Measurements from ENCODE around the gene RHEB. TPM values are rescaled to one million over a fixed set of nuclear protein-coding genes. Genes with fewer than 3 reads are reported as not detected.
A peak's percentile ranks its signal among the peaks of the same experiment; 100 is the strongest.

The RHEB gene
- total and polyA plus RNA-seq, 2 experiments from 2014 or later: 111 to 135 TPM

DNA sequence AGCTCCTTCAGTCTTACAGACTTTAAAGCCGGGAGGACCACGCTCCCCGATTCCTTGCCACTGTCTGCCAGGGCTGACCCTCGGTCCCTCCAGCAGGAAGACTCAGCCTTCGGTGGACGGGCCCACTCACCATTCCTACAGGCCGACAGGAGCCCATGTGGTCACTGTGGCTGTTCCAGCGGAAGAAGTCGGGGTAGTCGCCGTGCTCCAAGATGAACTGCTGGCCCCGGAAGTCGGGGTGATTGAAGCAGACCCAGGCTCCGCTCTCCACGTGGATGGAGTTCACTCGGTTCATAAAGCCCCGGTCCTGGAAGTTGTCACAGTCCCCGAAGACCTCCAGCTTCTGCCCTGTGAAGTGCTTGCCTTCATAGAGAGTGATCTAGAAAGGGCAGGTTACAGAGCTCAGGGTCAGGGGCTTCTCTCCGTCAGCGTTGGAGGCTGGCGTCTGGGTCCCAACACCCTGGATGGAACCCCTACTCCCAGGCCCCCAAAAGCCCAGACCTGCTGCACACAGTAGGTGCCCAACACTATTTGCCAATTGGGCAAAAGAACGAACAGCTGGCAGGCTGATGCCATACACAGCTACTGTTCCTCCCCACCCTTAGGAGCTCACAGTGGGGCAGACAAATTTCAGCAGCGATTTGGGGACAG, 81.7 kb downstream of the RHEB start:
- DNase-seq (ENCODE audit: low spot score): no peak
- H3K79me2 ChIP-seq: no peaks in the 10 kb centered on the region
- no peaks in the 10 kb centered on the region for H3K27me3 ChIP-seq
- no peaks in the 10 kb centered on the region for H3K9me2 ChIP-seq (replicated peaks; ENCODE audit: insufficient read depth)
- no peak overlapping the region for H3K27ac ChIP-seq
- no peaks in the 10 kb centered on the region for H3K36me3 ChIP-seq (replicated peaks; ENCODE audit: insufficient read depth, low read depth)
- TF ChIP-seq EZH2phosphoT487 (IDR thresholded peaks at IDR 0.05; ENCODE audit: low read depth, severe bottlenecking, unreplicated experiment) (no peak), EZH2 (IDR thresholded peaks at IDR 0.05; ENCODE audit: borderline replicate concordance) (no peak)
- TF ChIP-seq, protein P1, sequence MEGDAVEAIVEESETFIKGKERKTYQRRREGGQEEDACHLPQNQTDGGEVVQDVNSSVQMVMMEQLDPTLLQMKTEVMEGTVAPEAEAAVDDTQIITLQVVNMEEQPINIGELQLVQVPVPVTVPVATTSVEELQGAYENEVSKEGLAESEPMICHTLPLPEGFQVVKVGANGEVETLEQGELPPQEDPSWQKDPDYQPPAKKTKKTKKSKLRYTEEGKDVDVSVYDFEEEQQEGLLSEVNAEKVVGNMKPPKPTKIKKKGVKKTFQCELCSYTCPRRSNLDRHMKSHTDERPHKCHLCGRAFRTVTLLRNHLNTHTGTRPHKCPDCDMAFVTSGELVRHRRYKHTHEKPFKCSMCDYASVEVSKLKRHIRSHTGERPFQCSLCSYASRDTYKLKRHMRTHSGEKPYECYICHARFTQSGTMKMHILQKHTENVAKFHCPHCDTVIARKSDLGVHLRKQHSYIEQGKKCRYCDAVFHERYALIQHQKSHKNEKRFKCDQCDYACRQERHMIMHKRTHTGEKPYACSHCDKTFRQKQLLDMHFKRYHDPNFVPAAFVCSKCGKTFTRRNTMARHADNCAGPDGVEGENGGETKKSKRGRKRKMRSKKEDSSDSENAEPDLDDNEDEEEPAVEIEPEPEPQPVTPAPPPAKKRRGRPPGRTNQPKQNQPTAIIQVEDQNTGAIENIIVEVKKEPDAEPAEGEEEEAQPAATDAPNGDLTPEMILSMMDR (IDR thresholded peaks at IDR 0.05; ENCODE audit: poor library complexity): no peak
- H4K20me1 ChIP-seq (ENCODE audit: insufficient read depth, poor library complexity, severe bottlenecking): no peaks in the 10 kb centered on the region
- H3K4me1 ChIP-seq (ENCODE audit: insufficient read depth): peaks cover 5% of the 10 kb centered on the region
- H3K4me2 ChIP-seq: no peak overlapping the region
- H3K4me3 ChIP-seq: no peak overlapping the region
- H2AFZ ChIP-seq: no peak overlapping the region
- 92% methylated on average over 19 of the region's 23 CpGs for WGBS (ENCODE audit: low lambda C conversion rate, missing lambda C conversion rate)
- no peaks in the 10 kb centered on the region for H3K9me3 ChIP-seq (ENCODE audit: low read depth)

DNA sequence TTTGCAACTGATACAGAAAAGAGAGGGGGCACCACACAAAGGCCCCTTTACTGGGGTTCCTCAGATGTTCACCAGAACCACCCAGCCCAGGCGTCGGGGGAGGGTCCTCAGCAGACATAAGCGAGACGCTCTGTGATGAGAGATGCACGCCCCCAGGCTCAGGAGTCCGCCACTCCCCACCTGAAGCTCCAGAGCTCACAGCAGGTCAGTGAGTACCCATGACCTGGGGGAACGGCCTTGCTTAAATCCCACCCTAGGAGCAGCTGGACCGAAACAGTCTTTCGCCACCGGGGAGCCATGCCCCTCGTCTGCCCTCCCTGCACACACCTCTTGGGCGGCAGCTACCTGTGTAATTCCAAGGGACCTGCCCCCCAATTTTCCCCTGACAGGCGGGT, 82.5 kb downstream of the RHEB start:
- TF ChIP-seq EZH2phosphoT487 (IDR thresholded peaks at IDR 0.05; ENCODE audit: low read depth, severe bottlenecking, unreplicated experiment) (no peak), EZH2 (IDR thresholded peaks at IDR 0.05; ENCODE audit: borderline replicate concordance) (no peak)
- TF ChIP-seq, protein P1 (IDR thresholded peaks at IDR 0.05; ENCODE audit: poor library complexity): no peak
- no peaks in the 10 kb centered on the region for H3K36me3 ChIP-seq (replicated peaks; ENCODE audit: insufficient read depth, low read depth)
- H3K4me1 ChIP-seq (ENCODE audit: insufficient read depth): peaks cover 5% of the 10 kb centered on the region
- WGBS (ENCODE audit: low lambda C conversion rate, missing lambda C conversion rate): 79% methylated on average over 13 of the region's 13 CpGs
- no peak overlapping the region for H3K27ac ChIP-seq
- H3K9me3 ChIP-seq (ENCODE audit: low read depth): no peaks in the 10 kb centered on the region
- no peak overlapping the region for H3K4me3 ChIP-seq
- no peaks in the 10 kb centered on the region for H3K27me3 ChIP-seq
- no peak overlapping the region for H3K4me2 ChIP-seq
- no peaks in the 10 kb centered on the region for H3K79me2 ChIP-seq
- no peaks in the 10 kb centered on the region for H4K20me1 ChIP-seq (ENCODE audit: insufficient read depth, poor library complexity, severe bottlenecking)
- DNase-seq (ENCODE audit: low spot score): no peak
- H3K9me2 ChIP-seq (replicated peaks; ENCODE audit: insufficient read depth): no peaks in the 10 kb centered on the region
- H2AFZ ChIP-seq: no peak overlapping the region

DNA sequence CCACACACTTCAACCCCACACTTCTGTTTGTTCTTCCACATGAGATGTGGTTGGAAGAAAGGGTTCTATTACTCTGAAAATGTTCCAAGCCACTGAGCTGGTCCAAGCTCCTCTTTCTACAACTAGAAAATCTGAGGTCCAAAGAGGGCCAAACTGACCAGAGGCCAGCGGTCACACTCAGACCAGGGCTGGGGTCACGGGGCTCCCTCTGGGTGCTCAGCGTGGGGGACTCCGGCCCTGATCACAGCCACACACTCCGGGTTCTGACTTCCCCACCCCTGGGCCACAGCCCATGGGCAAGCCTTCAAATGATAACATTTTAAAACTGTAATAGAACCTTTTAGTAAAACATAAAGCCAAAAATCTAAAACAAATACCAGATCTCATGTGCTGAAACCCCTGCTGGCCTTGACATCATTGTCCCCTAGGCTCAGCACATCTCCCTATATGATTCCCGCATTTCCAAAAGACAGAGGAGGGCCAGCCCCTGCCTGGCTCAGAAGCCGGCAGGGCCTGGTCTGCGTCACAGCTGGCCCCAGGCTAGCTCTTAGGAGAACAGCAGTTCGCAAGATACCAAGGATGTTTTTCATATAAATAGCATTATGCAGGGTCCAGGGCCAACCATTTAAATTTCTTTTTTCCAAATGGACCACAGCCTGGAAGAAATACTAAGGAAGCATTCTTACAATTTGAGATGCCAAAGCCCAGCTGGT, 83.1 kb downstream of the RHEB start:
- peak; percentile 38 for DNase-seq (ENCODE audit: low spot score)
- Histone ChIP-seq H2AFZ (no peak overlapping the region), H3K9me3 (ENCODE audit: low read depth) (no peaks in the 10 kb centered on the region), H3K4me2 (no peak overlapping the region), H3K36me3 (replicated peaks; ENCODE audit: insufficient read depth, low read depth) (no peaks in the 10 kb centered on the region), H3K27ac (no peak overlapping the region), H3K27me3 (no peaks in the 10 kb centered on the region), H3K79me2 (no peaks in the 10 kb centered on the region), H3K4me1 (ENCODE audit: insufficient read depth) (peaks cover 5% of the 10 kb centered on the region), H3K4me3 (no peak overlapping the region), H3K9me2 (replicated peaks; ENCODE audit: insufficient read depth) (no peaks in the 10 kb centered on the region), H4K20me1 (ENCODE audit: insufficient read depth, poor library complexity, severe bottlenecking) (no peaks in the 10 kb centered on the region)
- TF ChIP-seq EZH2 (IDR thresholded peaks at IDR 0.05; ENCODE audit: borderline replicate concordance): no peak
- TF ChIP-seq EZH2phosphoT487 (IDR thresholded peaks at IDR 0.05; ENCODE audit: low read depth, severe bottlenecking, unreplicated experiment): no peak
- TF ChIP-seq, protein P1 (IDR thresholded peaks at IDR 0.05; ENCODE audit: poor library complexity): no peak
- WGBS (ENCODE audit: low lambda C conversion rate, missing lambda C conversion rate): 69% methylated on average over 9 of the region's 9 CpGs

All from hepatocyte (in vitro differentiated cells).